ENCODE measurements around the gene USP53. TPM values are rescaled to one million over a fixed set of nuclear protein-coding genes. Genes with fewer than 3 reads are reported as not detected.
"Not testable (repeated sequence)": the region's sequence is repeated elsewhere in the genome, so short reads cannot be mapped to it uniquely, and the experiment has no call there.

The USP53 gene
- total RNA-seq, 1 donor from 2014 or later, result 34.7 TPM

GRCh38 chr4:119343293-119343692 lies 130.8 kb downstream of the USP53 start:
- DNase-seq; intact Hi-C loops (cut with DNase I); ATAC-seq (ENCODE audit: poor library complexity): not testable (repeated sequence)

Other genes with a start within 250 kb of the USP53 start
- 705 TPM for gene MYOZ2, start 76.9 kb upstream of the USP53 start, total RNA-seq
- gene FABP2, start 109.4 kb downstream of the USP53 start, total RNA-seq, result not detected